NCI-H146 treated with DMSO at 0.1 percent for 48 hours (cell line): ENCODE results near the gene BCL2L2.
"Not testable (repeated sequence)": the region's sequence is repeated elsewhere in the genome, so short reads cannot be mapped to it uniquely, and the experiment has no call there.

Experiments used
- DNase-seq: peaks from one replicate; lab custom pipeline; 2025; ENCODE audit not compliant: unreplicated experiment; lab: John Stamatoyannopoulos, UW

BCL2L2 gene, protein sequence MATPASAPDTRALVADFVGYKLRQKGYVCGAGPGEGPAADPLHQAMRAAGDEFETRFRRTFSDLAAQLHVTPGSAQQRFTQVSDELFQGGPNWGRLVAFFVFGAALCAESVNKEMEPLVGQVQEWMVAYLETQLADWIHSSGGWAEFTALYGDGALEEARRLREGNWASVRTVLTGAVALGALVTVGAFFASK

GRCh38 chr14:23306412-23307145, at the start of gene BCL2L2:
Gene BCL2L2 (plus strand): TSS chr14:23306833. CDS start chr14:23307768, 935 bp downstream.
- peak; percentile 84 for DNase-seq

DNA sequence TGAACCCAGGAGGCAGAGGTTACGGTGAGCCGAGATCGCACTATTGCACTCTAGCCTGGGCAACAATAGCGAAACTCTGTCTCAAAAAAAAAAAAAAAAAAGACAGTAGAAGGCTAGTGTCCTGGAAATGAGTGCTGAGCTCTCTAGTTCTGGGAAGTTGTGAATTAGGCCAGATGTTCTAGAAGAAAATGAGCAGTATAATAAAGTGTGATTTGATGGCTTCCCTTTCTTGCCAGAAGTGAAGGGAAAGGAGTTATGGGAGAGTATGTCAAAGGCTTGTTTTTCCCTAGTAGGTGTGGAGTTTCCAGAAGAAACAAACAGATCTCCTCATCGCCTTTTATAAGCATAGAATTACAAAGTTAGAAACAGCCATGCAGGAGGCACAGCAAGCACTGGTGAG, 48.4 kb upstream of the BCL2L2 start:
- DNase-seq = no peak

GRCh38 chr14:23259426-23259825, 47.2 kb upstream of the BCL2L2 start:
- no peak for DNase-seq

DNA sequence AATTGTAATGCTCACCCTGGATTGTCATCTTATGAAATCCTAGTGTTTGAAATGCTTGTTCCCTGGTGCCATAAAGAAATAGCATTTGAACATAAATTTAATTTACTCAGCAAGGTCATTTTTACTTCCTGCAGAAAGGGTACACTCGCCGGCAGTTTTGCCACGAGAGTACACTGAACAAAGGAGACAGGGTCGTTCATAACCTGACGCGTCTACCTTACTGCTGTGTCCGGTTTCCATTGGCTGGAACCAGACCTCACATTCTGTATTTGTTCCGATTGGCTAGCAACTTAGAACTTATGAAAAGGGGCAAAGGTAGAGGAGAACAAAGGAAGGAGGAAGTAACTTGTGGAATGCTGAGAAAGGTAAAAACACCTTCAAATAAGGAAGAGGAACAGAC, 45.8 kb upstream of the BCL2L2 start:
- not testable (repeated sequence) for DNase-seq

GRCh38 chr14:23269193-23269592, 37.4 kb upstream of the BCL2L2 start:
- DNase-seq = no peak

DNA sequence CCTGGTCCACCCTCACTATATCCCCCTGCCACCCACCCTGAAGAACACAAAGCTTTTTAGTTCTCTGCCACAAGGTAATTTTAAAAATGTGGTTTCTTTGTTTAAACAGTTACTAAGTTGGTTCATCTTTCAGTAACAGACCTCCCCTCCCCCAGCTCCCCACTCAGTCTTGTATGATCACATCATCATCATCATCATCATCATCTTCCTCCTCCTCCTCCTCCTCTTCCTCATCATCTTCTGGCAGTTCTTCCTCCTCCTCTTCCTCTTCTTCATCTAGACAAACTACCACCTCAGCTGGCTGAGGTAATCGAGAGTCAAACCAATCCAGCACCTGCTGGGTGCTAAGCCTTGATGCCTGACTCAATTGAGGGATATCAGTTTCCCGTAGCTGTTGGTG, 31.2 kb upstream of the BCL2L2 start:
- DNase-seq = no peak

GRCh38 chr14:23277189-23277588, 29.4 kb upstream of the BCL2L2 start:
- no peak for DNase-seq

DNA sequence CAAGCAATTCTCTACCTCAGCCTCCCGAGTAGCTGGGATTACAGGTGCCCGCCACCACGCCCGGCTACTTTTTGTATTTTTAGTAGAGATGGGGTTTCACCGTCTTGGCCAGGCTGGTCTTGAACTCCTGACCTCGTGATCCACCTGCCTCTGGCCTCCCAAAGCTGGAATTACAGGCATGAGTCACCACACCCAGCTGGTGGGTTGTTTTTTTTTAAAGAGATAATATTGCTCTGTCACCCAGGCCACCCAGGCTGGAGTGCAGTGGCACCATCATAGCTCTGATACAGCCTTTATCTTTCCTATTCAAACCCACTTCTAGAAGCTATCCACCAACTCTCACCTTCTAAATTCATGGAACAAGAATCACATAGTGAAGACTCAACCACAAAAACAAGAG, 28.7 kb upstream of the BCL2L2 start:
- not testable (repeated sequence) for DNase-seq

DNA sequence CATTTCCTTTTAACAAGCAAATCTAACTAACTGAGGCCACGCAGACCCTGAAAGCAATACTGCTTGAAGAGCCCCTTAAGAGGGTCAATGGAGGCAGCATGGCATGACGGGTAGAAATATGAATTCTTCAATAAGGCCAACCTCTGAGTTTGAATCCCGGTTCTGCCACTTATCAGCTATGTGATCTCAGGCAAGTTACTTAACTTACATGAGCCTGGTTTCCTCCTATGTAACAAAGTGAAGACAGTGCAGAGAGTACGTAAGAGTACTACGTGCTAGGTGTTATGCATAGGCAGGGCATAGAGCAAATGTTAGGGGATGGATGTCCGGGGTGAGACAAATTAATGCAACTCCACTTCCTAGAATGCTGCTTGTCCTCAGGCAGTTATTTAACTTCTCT, 25.4 kb upstream of the BCL2L2 start:
- DNase-seq = no peak

GRCh38 chr14:23284654-23285529, 21.7 kb upstream of the BCL2L2 start:
- no peak for DNase-seq

- no peak for DNase-seq
Measured at GRCh38 chr14:23285530-23286019, 21.1 kb upstream of the BCL2L2 start.

GRCh38 chr14:23286020-23286901, 20.4 kb upstream of the BCL2L2 start, which contains the start of gene HOMEZ:
Gene HOMEZ (minus strand): TSS chr14:23286132. CDS start chr14:23285952, 180 bp downstream.
- DNase-seq = peak; percentile 92

DNA sequence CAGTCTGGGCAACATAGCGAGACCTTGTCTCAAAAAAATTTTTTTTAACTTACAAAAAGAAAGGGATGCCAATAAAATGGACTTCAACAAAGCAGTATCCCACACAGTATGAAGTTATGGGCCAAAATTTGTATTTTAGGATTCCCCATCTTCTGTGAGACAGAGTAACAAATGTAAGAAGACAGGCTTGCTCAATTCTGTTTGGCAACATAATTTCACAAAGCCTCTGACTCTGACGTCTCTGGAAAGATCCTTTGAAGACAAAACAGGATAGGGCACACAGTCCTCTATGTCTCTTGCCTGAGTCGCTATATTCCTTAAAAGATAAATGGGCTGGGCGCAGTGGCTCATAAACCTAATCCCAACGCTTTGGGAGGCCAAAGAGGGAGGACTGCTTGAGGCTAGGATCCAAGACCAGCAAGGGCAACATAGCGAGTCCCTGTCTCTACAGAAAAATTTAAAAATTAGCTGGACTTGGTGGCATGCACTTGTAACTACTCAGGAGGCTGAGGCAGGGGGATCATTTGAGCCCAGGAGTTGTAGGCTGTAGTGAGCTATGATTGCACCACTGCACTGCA, 19.6 kb upstream of the BCL2L2 start:
- no peak for DNase-seq

DNA sequence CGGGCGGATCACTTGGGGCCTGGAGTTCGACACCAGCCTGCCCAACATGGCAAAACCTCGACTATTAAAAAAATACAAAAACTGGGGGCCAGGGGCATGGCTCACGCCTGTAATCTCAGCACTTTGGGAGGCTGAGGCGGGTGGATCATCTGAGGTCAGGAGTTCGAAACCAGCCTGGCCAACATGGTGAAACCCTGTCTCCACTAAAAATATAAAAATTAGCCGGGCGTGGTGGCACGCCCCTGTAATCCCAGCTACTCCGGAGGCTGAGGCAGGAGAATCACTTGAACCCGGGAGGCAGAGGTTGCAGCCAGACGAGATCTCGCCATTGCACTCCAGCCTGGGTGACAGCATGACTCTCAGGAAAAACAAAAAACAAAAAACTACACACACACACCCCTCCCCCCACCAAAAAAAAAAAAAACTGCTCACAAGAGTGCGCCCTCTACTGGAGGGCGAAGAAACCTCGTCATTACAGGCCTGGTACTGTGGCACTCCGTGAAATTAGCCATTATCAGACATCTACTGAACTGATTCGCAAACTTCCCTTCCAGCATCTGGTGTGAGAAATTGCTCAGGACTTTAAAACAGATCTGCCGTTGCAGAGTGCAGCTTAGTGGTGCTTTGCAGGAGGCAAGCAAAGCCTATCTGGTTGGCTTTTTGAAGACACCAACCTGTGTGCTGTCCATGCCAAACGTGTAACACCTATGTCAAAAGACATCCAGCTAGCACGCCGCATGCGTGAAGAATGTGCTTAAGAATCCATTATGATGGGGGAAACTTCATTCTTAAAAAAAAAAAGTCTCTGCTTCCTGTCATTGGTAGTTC, 11.7 kb upstream of the BCL2L2 start:
- DNase-seq = peak; percentile 26

- no peak for DNase-seq
Measured at GRCh38 chr14:23296012-23296777, 10.4 kb upstream of the BCL2L2 start.

GRCh38 chr14:23297096-23297495, 9.5 kb upstream of the BCL2L2 start:
- no peak for DNase-seq

DNA sequence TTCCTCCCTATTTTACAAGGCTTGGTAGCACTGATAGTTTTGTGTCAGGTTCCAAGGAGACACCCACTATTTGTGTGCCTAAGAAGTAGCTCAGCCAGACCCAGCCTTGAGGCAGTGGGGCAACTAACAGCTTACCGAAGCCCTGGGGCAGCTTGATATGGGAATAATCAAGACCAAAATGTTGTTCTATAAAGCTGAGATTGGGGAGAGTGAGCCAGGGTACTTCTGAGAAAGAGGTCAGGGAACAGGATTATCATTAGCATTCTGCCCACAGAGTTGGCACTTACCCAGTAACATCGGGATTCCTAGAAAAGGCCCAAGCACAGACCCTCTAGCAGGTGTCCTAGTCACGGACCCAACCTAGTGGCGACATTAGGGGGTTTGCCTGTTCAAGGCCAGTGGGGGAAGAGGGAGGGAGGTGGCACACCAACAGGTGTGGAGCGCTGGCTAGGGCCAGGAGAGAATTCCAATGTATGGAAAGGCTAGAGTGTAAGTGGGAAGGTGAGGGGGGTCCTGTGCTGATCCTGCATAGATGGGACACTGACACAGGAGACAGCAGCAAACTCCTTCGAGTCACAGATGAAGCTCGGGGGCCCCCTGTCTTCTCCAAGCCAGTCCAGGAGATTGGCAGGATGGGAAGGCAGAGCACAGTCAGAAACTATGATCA, 8.9 kb upstream of the BCL2L2 start:
- DNase-seq = no peak
